DLD1 (cell line): ENCODE measurements around the gene TMEM174.

Experiments used
- in situ Hi-C: cut with HindIII; loops from 2 replicates; pipeline ENCODE4 v1.10.0; 2017; ENCODE audit warnings: low sequenced_read_pairs

Gene TMEM174

GRCh38 chr5:73172951-73173350 is at the start of gene TMEM174:
TMEM174 (plus strand) TSS chr5:73173193; CDS start chr5:73173244, 51 bp downstream.
- in situ Hi-C loops, result no loop called here

DNA sequence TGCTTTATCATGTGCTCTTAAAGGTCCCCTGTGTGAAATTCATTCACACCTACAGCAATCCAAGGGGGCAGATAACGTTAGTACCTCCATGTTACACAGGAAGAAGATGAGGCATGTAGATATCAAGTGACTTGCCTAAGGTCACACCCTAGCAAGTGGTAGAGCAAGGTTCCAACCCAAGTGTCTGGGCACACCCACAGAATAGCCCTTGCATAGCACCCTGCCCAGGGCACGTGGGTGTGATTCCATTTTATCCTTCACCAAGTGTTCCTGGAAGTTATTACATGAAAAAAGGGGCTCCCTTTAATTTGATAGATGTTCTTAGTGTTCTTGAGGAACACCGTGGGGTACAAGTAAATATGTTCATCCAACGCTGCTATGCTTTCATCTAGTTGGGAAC is 47.7 kb upstream of the TMEM174 start:
- in situ Hi-C loops, result no loop called here

DNA sequence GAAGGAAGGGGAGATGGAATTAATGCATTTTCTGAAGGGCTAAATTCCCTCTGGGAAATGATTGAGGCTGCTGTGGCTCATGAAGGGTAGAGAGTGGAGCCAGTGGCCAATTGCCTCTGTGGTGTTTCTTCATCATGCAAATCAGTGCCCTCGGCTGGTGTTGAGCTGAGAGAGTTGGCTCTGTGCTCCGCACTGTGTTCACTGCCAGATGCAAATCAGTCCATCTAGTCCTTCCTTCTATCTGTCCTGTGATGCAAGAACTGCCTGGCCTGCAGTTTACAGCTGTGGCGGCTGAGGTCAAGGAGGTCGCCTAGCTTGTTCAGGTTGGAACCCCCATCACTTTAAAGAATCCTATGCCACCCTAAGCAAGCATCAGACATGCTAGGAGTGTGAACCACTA is 46.6 kb upstream of the TMEM174 start:
- in situ Hi-C loops, result no loop called here

- in situ Hi-C loops, result no loop called here
Measured at GRCh38 chr5:73126957-73127356, 46.0 kb upstream of the TMEM174 start.

DNA sequence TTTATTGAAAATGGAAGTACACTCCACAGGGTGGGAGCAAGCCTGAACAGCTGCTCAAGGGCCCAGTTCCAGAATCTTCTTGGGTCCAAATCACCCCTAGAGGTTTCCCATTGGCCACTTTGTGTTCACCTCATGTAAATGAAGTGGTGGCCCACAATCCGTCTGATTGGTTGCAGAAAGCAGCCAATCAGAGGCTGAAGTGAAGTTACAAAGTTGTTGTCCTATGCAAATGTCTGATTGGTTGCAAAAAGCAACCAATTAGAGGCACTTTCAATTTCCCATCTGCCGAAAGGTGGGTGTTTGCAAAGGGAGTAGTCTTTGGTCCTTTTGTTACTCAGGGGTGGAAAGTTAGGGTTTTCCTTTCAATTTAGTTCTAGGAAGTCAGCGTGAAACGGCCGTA is 43.9 kb upstream of the TMEM174 start:
- in situ Hi-C loops, result no loop called here

GRCh38 chr5:73130811-73131210 is 42.2 kb upstream of the TMEM174 start:
- in situ Hi-C loops, result no loop called here

- in situ Hi-C loops, result no loop called here
Measured at GRCh38 chr5:73131711-73132425, 41.1 kb upstream of the TMEM174 start.

DNA sequence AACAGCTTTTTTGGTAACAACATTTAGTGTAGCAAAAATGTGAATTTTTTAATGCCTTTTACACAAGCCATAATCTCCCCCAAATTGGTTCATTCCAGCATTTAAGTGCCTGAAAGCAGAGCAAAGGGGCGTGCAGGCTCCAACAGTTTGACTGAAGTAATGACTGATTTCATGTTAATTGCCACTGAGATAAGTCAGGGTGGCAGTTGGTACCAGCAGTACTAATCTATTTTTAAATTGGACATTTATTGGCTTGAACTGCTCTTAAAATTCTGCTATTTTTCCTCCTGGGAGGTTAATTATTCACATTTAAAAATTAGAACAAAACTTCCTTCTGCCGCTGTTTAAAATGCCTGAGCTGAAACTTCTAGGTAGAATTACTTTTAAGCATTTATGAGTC is 40.2 kb upstream of the TMEM174 start:
- in situ Hi-C loops, result no loop called here

DNA sequence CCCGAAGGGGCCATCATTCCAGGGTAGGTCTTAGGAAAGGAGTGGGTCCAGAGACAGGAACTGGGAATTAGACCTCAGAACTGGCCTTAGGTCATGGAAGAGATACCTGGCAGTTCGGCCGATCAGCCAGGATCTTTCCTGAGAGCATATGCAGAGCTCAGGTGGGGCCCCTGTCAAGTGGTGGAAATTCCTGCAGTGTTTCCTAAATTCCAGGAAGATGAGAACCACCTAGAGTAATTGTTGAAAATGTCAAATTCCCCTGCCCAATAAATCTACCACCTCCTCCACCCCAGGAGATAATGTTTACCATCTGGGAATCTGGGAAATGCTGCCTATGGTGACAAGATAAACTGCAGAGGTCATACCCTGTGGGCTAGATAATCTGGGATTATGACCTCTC is 38.0 kb upstream of the TMEM174 start:
- in situ Hi-C loops, result no loop called here

GRCh38 chr5:73135429-73136054 is 37.5 kb upstream of the TMEM174 start:
- in situ Hi-C loops, result no loop called here

DNA sequence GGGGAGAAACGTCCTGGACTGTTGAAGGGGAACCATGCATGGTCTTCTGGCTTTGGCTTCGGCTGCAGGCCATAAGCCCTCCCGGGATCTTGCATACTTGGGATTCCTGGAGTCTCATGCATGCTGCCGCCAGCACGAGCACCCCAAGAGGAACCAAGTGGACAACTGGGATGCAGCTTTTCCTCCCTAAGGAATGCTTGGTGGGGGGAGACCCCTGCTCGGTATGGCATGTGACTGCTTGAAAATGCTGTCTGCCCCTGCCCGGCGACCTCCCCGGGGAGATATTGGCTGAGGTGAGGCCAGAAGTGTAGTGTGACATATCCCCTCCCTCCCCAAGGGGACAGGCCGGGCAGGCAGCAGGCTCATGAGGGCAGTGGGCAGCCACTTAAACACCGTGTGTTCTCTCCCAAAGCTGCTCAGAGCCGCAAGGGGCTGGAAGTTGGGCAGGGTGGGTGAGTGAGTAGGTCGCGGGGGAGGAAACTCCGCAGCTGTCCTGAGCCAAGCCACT is 36.9 kb upstream of the TMEM174 start:
- in situ Hi-C loops, result no loop called here

- in situ Hi-C loops, result no loop called here
Measured at GRCh38 chr5:73137563-73138530, 35.1 kb upstream of the TMEM174 start.

- in situ Hi-C loops, result no loop called here
Measured at GRCh38 chr5:73139485-73139884, 33.5 kb upstream of the TMEM174 start.

- in situ Hi-C loops, result no loop called here
Measured at GRCh38 chr5:73140801-73141200, 32.2 kb upstream of the TMEM174 start.

- in situ Hi-C loops, result no loop called here
Measured at GRCh38 chr5:73142035-73142434, 31.0 kb upstream of the TMEM174 start.

GRCh38 chr5:73143716-73144115 is 29.3 kb upstream of the TMEM174 start:
- in situ Hi-C loops, result no loop called here

DNA sequence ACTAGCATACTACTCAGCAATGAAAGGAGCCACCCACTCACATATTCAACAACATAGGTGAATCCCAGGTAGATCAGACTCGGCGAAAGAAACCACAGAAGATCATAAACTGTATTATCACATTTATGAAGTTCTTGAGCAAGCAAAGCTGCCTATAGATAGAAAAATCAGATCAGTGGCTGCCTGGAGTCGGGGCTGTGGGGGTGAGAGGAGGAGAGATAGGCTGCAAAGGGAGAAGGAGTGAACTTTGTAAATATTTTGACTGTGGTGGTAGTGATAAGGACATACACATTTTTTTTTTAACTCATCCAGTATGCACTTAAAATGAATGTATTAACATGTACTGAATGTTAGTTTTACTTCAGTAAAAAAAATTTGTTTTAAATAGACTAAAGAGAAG is 23.5 kb upstream of the TMEM174 start:
- in situ Hi-C loops, result no loop called here

DNA sequence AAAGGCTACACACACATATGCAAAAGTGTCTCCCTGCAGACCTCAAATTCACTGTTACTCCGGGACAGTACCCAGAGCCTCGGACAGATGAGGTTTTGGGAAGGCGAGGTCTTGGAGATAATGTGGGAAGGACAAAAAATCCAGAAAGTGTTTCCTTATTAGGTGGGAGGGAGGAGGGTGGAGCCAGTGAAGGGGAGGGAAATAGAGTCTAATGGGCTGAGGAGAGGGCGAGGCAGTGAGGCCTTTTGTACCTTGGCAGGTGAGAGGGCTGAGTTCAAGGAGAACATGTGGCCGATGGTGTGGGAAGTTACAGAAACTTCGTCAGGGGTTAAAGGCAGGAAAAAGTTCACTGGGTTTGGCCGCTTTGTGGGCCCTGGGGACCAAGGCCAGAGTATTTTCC is 22.1 kb upstream of the TMEM174 start:
- in situ Hi-C loops, result no loop called here

GRCh38 chr5:73151766-73152410 is 21.1 kb upstream of the TMEM174 start:
- in situ Hi-C loops, result no loop called here

GRCh38 chr5:73152411-73153388 is 20.3 kb upstream of the TMEM174 start:
- in situ Hi-C loops, result no loop called here
